Activated CD8-positive, alpha-beta T cell treated with anti-CD3 and anti-CD28 coated beads for 36 hours (primary cell): ENCODE measurements around the gene OR4K5. TPM values are rescaled to one million over a fixed set of nuclear protein-coding genes. Genes with fewer than 3 reads are reported as not detected.

Experiments used
- ATAC-seq: fragments of 200-7000 bp; cut with Tn5 transposase; one replicate; pipeline ENCODE4 v1.10.0; 2021; ENCODE audit warnings: mild to moderate bottlenecking, moderate library complexity
- CTCF ChIA-PET: fragments of 350-600 bp; sonication (Branson Sonifier 250); formaldehyde crosslinking; loops from one replicate; lab custom pipeline; 2021; ENCODE audit warnings: antibody characterized with exemption; lab: Charles Lee
- POLR2A ChIA-PET: fragments of 350-600 bp; sonication (Branson Sonifier 250); formaldehyde crosslinking; loops from one replicate; lab custom pipeline; 2021; ENCODE audit warnings: antibody characterized with exemption; lab: Charles Lee
- DNase-seq: peaks from one replicate; pipeline ENCODE4 v3.0.0-alpha.2; 2020
- H3K27ac Mint-ChIP-seq: one replicate; pipeline ENCODE4 v1.8.0; 2021; ENCODE audit warnings: mild to moderate bottlenecking, mixed read lengths
- H3K27me3 Mint-ChIP-seq: one replicate; pipeline ENCODE4 v1.8.0; 2021; ENCODE audit warnings: mixed read lengths
- H3K36me3 Mint-ChIP-seq: one replicate; pipeline ENCODE4 v1.8.0; 2021; ENCODE audit warnings: low read depth, mixed read lengths
- H3K4me1 Mint-ChIP-seq: one replicate; pipeline ENCODE4 v1.8.0; 2021; ENCODE audit warnings: low read depth, mixed read lengths
- H3K4me3 Mint-ChIP-seq: one replicate; pipeline ENCODE4 v1.8.0; 2021; ENCODE audit warnings: mild to moderate bottlenecking, moderate library complexity, mixed read lengths
- H3K9me3 Mint-ChIP-seq: one replicate; pipeline ENCODE4 v1.8.0; 2021; ENCODE audit warnings: mixed read lengths
- intact Hi-C: fragments of 100-400 bp; cut with micrococcal nuclease; formaldehyde crosslinking; loops from one replicate; pipeline ENCODE4 v1.10.0; 2022
- total RNA-seq, 2 experiments: library from RNA; stranded (reverse); gene quantifications; one replicate each; pipeline ENCODE4 v1.2.3, GENCODE V29; 2021
- TF ChIP-seq, protein P1 (sequence below): fragments of 200-600 bp; IDR thresholded peaks from one replicate; pipeline ENCODE4 v1.8.0; 2022; ENCODE audit warnings: antibody characterized with exemption, mild to moderate bottlenecking

OR4K5 gene
- total RNA-seq, 2 experiments from 2014 or later = not detected

GRCh38 chr14:19917243-19917642, 3.2 kb upstream of the OR4K5 start:
- no peak overlapping the region for H3K4me3 Mint-ChIP-seq
- POLR2A ChIA-PET = no interaction called here
- no peaks in the 10 kb centered on the region for H3K36me3 Mint-ChIP-seq
- no peaks in the 10 kb centered on the region for H3K27me3 Mint-ChIP-seq
- TF ChIP-seq, protein P1, sequence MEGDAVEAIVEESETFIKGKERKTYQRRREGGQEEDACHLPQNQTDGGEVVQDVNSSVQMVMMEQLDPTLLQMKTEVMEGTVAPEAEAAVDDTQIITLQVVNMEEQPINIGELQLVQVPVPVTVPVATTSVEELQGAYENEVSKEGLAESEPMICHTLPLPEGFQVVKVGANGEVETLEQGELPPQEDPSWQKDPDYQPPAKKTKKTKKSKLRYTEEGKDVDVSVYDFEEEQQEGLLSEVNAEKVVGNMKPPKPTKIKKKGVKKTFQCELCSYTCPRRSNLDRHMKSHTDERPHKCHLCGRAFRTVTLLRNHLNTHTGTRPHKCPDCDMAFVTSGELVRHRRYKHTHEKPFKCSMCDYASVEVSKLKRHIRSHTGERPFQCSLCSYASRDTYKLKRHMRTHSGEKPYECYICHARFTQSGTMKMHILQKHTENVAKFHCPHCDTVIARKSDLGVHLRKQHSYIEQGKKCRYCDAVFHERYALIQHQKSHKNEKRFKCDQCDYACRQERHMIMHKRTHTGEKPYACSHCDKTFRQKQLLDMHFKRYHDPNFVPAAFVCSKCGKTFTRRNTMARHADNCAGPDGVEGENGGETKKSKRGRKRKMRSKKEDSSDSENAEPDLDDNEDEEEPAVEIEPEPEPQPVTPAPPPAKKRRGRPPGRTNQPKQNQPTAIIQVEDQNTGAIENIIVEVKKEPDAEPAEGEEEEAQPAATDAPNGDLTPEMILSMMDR = no peak
- peaks cover 3% of the 10 kb centered on the region for H3K9me3 Mint-ChIP-seq
- no peak overlapping the region for H3K27ac Mint-ChIP-seq
- no peak for DNase-seq
- intact Hi-C loops = no loop called here
- no peak for ATAC-seq
- CTCF ChIA-PET = no interaction called here
- no peaks in the 10 kb centered on the region for H3K4me1 Mint-ChIP-seq

DNA sequence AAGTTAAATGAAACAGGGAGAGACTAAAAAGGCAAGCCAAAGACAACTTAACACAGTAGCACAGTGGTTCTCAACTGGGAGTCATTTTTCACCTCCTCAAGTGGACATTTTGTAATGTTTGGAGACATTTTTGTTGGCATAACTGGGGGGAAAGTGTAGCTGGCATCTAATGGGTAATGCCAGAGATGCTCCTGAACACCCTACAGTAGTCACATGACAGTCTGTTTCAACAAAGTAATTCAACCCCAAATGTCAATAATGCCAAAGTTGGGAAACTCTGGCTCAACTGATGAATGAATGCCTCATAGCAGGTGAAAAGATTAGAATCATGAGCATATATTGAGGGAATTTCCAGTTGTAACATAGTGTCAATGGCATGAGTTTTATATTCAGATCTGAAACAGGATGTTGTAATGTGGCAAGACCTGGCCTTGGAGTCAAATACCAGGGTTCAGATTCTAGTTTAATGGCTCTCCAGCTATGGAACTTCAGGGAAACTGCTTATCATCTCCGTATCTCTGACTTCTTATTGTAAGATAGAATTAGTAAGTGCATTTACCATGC, 2.4 kb upstream of the OR4K5 start:
- CTCF ChIA-PET = no interaction called here
- intact Hi-C loops = no loop called here
- no peaks in the 10 kb centered on the region for H3K27me3 Mint-ChIP-seq
- H3K36me3 Mint-ChIP-seq = no peaks in the 10 kb centered on the region
- no peak for DNase-seq
- TF ChIP-seq, protein P1 = no peak
- no peaks in the 10 kb centered on the region for H3K4me1 Mint-ChIP-seq
- POLR2A ChIA-PET = no interaction called here
- peaks cover 2% of the 10 kb centered on the region for H3K9me3 Mint-ChIP-seq
- no peak overlapping the region for H3K4me3 Mint-ChIP-seq
- no peak overlapping the region for H3K27ac Mint-ChIP-seq
- ATAC-seq = no peak

DNA sequence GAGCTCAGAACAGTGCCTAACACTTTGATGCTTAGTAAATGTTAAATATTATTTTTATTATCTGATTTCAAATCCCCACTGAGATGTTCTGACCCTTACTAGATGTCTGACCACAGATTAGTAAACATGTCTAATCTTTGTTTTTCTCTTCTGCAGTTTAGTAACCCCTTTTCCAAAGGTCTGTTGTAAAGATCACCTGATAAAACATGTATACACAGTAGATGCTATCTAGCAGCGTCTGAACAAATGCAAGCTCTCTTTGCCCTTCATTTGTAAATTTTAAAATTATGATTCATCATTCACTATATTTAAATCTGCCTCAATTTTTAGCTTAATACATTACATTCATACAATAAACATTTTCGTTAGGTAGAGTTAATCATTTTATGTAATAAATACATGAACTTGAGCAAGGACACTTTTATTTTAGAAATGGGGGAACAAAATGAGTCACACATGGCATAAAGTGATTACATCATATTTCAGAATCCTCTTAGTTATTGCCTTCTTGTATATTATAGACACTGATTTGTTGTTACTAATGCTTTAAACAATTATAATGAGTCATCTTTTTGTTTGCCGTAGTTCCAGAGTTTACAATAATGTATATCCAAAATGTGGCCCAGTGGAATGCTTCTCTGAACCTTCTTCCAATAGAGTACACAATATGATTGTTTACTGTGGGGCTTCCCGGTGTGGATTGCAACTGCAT, 1.7 kb upstream of the OR4K5 start:
- Mint-ChIP-seq H3K4me3 (no peak overlapping the region), H3K4me1 (no peaks in the 10 kb centered on the region), H3K9me3 (no peaks in the 10 kb centered on the region), H3K36me3 (no peaks in the 10 kb centered on the region), H3K27me3 (no peaks in the 10 kb centered on the region), H3K27ac (no peak overlapping the region)
- ATAC-seq (no peak), DNase-seq (no peak)
- ChIA-PET CTCF (no interaction called here), POLR2A (no interaction called here)
- intact Hi-C loops = no loop called here
- TF ChIP-seq, protein P1 = no peak

DNA sequence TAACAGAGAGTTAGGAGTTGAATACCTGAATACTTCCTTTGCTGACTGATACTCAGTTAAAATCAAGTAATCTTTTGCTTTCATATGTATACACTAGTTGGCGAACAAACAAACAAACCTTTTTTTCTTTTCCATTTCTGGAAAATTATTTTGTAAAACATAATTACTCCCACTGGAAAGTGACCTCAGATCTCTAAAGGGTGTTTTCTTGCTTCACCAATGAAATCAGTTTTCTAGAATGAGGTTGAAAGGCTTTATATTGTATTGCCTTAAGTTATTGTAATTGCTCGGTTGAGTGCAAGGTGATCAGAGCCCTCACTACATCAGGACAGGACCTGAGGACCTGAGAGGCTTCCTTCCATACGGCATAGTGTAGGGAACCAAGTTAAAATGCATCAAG, 10.2 kb downstream of the OR4K5 start, which contains the start of gene OR4K1:
OR4K1 (plus strand) TSS at position 301 of the 400 bp plus-strand sequence. CDS start 4,750 bp downstream, outside the sequence.
- TF ChIP-seq, protein P1 = no peak
- ATAC-seq (no peak), DNase-seq (no peak)
- H3K27ac Mint-ChIP-seq = no peak within 1 kb of the TSS
- no peaks in the 10 kb centered on the region for H3K9me3 Mint-ChIP-seq
- ChIA-PET CTCF (no interaction called here), POLR2A (no interaction called here)
- no peak within 1 kb of the TSS for H3K4me3 Mint-ChIP-seq
- H3K27me3 Mint-ChIP-seq = peaks cover 6% of the 10 kb centered on the region
- intact Hi-C loops = no loop called here
- no peaks in the 10 kb centered on the region for H3K4me1 Mint-ChIP-seq
- H3K36me3 Mint-ChIP-seq = no peaks in the 10 kb centered on the region

GRCh38 chr14:19941668-19942067, 21.3 kb downstream of the OR4K5 start:
- POLR2A ChIA-PET = no interaction called here
- H3K27me3 Mint-ChIP-seq = no peaks in the 10 kb centered on the region
- H3K4me1 Mint-ChIP-seq = no peaks in the 10 kb centered on the region
- TF ChIP-seq, protein P1 = no peak
- no peak for DNase-seq
- no peak overlapping the region for H3K27ac Mint-ChIP-seq
- H3K9me3 Mint-ChIP-seq = no peaks in the 10 kb centered on the region
- CTCF ChIA-PET = no interaction called here
- H3K4me3 Mint-ChIP-seq = no peak overlapping the region
- no peaks in the 10 kb centered on the region for H3K36me3 Mint-ChIP-seq
- no peak for ATAC-seq
- intact Hi-C loops = no loop called here
